IPS-15b (cell line): ENCODE measurements around the gene LSM14A.

Experiments
- H3K27me3 ChIP-seq: one replicate; pipeline ENCODE4 v1.6.1; 2013; ENCODE audit warnings: low read length; ENCODE audit not compliant: control insufficient read depth, insufficient read depth
- H3K36me3 ChIP-seq: one replicate; pipeline ENCODE4 v1.6.1; 2013; ENCODE audit warnings: low read length; ENCODE audit not compliant: control insufficient read depth, insufficient read depth
- H3K4me1 ChIP-seq: one replicate; pipeline ENCODE4 v1.6.1; 2013; ENCODE audit warnings: mild to moderate bottlenecking, low read length; ENCODE audit not compliant: control insufficient read depth, insufficient read depth
- H3K4me3 ChIP-seq: one replicate; pipeline ENCODE4 v1.5.1; 2013; ENCODE audit warnings: low read depth, low read length
- H3K9ac ChIP-seq: one replicate; pipeline ENCODE4 v1.6.1; 2013; ENCODE audit warnings: low read depth, mild to moderate bottlenecking, low read length
- H3K9me3 ChIP-seq: one replicate; pipeline ENCODE4 v1.6.1; 2013; ENCODE audit warnings: mild to moderate bottlenecking, low read length; ENCODE audit not compliant: control insufficient read depth, insufficient read depth

LSM14A gene

GRCh38 chr19:34181111-34181864 is 9.0 kb downstream of the LSM14A start:
- peaks cover 7% of the 10 kb centered on the region for H3K4me1 ChIP-seq
- no peak overlapping the region for H3K4me3 ChIP-seq
- H3K27me3 ChIP-seq, result no peaks in the 10 kb centered on the region
- H3K36me3 ChIP-seq, result no peaks in the 10 kb centered on the region
- no peak overlapping the region for H3K9ac ChIP-seq
- H3K9me3 ChIP-seq, result no peaks in the 10 kb centered on the region

- Histone ChIP-seq H3K4me1 (peaks cover 6% of the 10 kb centered on the region), H3K36me3 (no peaks in the 10 kb centered on the region), H3K27me3 (no peaks in the 10 kb centered on the region), H3K9ac (no peak overlapping the region), H3K4me3 (no peak overlapping the region), H3K9me3 (no peaks in the 10 kb centered on the region)
These were observed 9.8 kb downstream of the LSM14A start for GRCh38 chr19:34182125-34182524.

- Histone ChIP-seq H3K9ac (peak overlapping the region; percentile 16), H3K4me1 (peaks cover 6% of the 10 kb centered on the region), H3K4me3 (no peak overlapping the region), H3K27me3 (no peaks in the 10 kb centered on the region), H3K9me3 (no peaks in the 10 kb centered on the region), H3K36me3 (no peaks in the 10 kb centered on the region)
These were observed 12.7 kb downstream of the LSM14A start for GRCh38 chr19:34184880-34185491.

GRCh38 chr19:34186205-34186604 is 13.9 kb downstream of the LSM14A start:
- no peak overlapping the region for H3K9ac ChIP-seq

GRCh38 chr19:34187011-34187410 is 14.7 kb downstream of the LSM14A start:
- no peak overlapping the region for H3K9ac ChIP-seq
- no peaks in the 10 kb centered on the region for H3K27me3 ChIP-seq
- H3K36me3 ChIP-seq, result no peaks in the 10 kb centered on the region
- H3K4me1 ChIP-seq, result peaks cover 3% of the 10 kb centered on the region
- no peaks in the 10 kb centered on the region for H3K9me3 ChIP-seq
- H3K4me3 ChIP-seq, result no peak overlapping the region

More at GRCh38 chr19:34186205-34186604, 13.9 kb downstream of the LSM14A start:
- Histone ChIP-seq H3K9me3 (no peaks in the 10 kb centered on the region), H3K4me1 (peaks cover 3% of the 10 kb centered on the region), H3K36me3 (no peaks in the 10 kb centered on the region), H3K4me3 (no peak overlapping the region), H3K27me3 (no peaks in the 10 kb centered on the region)

GRCh38 chr19:34188408-34188807 is 16.1 kb downstream of the LSM14A start:
- H3K9ac ChIP-seq, result peak overlapping the region; percentile 16
- no peaks in the 10 kb centered on the region for H3K9me3 ChIP-seq
- H3K4me3 ChIP-seq, result no peak overlapping the region
- H3K36me3 ChIP-seq, result no peaks in the 10 kb centered on the region
- no peaks in the 10 kb centered on the region for H3K27me3 ChIP-seq
- H3K4me1 ChIP-seq, result peaks cover 3% of the 10 kb centered on the region

- H3K36me3 ChIP-seq, result no peaks in the 10 kb centered on the region
- H3K27me3 ChIP-seq, result no peaks in the 10 kb centered on the region
- no peak overlapping the region for H3K9ac ChIP-seq
- H3K9me3 ChIP-seq, result no peaks in the 10 kb centered on the region
- no peak overlapping the region for H3K4me3 ChIP-seq
- peaks cover 3% of the 10 kb centered on the region for H3K4me1 ChIP-seq
These were observed 17.1 kb downstream of the LSM14A start for GRCh38 chr19:34189199-34189916.

GRCh38 chr19:34189917-34190425 is 17.7 kb downstream of the LSM14A start:
- Histone ChIP-seq H3K9me3 (no peaks in the 10 kb centered on the region), H3K9ac (no peak overlapping the region), H3K4me3 (no peak overlapping the region), H3K36me3 (no peaks in the 10 kb centered on the region), H3K27me3 (no peaks in the 10 kb centered on the region), H3K4me1 (peaks cover 3% of the 10 kb centered on the region)

- Histone ChIP-seq H3K9me3 (no peaks in the 10 kb centered on the region), H3K4me1 (peaks cover 3% of the 10 kb centered on the region), H3K27me3 (no peaks in the 10 kb centered on the region), H3K4me3 (no peak overlapping the region), H3K9ac (no peak overlapping the region), H3K36me3 (no peaks in the 10 kb centered on the region)
These were observed 19.2 kb downstream of the LSM14A start for GRCh38 chr19:34191355-34191962.

GRCh38 chr19:34193439-34193838 is 21.1 kb downstream of the LSM14A start:
- Histone ChIP-seq H3K9ac (no peak overlapping the region), H3K4me3 (no peak overlapping the region), H3K9me3 (no peaks in the 10 kb centered on the region), H3K27me3 (no peaks in the 10 kb centered on the region), H3K36me3 (no peaks in the 10 kb centered on the region), H3K4me1 (peaks cover 3% of the 10 kb centered on the region)

GRCh38 chr19:34193876-34194275 is 21.6 kb downstream of the LSM14A start:
- H3K9ac ChIP-seq, result no peak overlapping the region
- no peaks in the 10 kb centered on the region for H3K36me3 ChIP-seq
- peaks cover 3% of the 10 kb centered on the region for H3K4me1 ChIP-seq
- no peak overlapping the region for H3K4me3 ChIP-seq
- no peaks in the 10 kb centered on the region for H3K9me3 ChIP-seq
- H3K27me3 ChIP-seq, result no peaks in the 10 kb centered on the region
